HUDEP-2 (cell line): Measurements from ENCODE around the gene SUFU.

Source experiments
- DNase-seq, 76 experiments: peaks; one replicate each; lab custom pipeline; 2025; ENCODE audit not compliant: unreplicated experiment in 76 of 76; lab: John Stamatoyannopoulos, UW

The SUFU gene

DNA sequence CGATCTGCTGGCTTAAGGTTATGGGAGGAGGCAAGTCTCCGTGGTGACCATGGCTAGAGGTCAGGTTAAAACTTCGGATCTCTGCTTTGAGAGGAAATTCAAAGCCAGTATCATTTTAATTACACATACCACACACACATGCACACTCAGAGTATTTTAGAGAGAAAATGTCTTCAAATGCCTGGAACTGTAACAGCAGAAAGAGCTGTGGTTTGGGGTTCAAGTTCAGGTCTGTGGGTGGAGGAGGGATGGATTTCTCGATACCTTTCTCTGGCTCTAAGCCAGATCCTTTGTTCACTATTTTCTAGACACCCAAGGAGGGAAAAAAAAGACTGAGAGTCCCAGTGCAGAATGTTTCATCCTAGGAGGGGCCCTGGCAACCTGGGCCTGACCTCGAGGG lies 177.9 kb downstream of the SUFU start:
- DNase-seq, result no peak

DNA sequence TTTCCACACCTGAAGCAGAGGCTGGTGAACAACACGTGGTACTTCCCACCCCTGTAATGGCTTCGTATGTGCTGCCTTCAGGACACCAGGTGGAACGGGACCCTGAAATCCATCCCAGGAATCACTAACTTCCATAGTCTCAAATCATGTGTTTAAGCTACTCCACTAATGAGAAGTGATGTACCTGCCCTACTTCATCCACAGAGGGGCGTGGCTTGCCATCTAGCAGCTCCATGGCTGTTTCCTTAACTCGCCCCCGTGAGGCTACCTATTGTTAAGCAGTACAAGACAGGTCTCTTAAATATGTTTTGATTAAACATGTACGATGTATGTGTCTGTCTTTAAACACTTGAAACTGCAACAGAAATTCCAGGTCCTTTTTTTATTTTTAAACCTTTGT lies 178.6 kb downstream of the SUFU start:
- no peak for DNase-seq

DNA sequence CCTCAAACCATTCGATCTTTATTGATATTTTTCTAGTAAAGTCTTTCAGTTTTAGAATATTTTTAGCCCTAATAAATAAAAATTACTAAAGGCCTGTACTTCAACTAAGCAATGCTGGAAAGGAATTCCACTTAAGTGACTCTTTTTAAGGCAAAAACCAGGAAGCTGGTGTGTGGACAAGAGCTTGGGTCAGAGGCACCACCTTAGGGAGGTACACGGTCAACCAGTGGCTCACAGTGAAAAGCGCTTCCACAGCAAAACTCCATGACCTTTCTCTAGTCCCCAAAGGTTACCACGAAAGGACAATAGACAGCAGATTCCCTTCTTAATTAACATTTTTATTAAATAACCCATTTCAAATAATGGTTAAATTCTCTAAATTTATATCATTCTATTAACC lies 179.2 kb downstream of the SUFU start:
- no peak for DNase-seq
